GM23338 (cell line): ENCODE results near the gene SLC6A15. TPM values are rescaled to one million over a fixed set of nuclear protein-coding genes. Genes with fewer than 3 reads are reported as not detected.

Experiments
- ATAC-seq: fragments of 200-7000 bp; cut with Tn5 transposase; 3 replicates; pipeline ENCODE4 v1.9.1; 2020
- DNase-seq: peaks from one replicate; pipeline ENCODE4 v3.0.0-alpha.2; 2015; ENCODE audit warnings: low spot score
- H2AFZ ChIP-seq: fragments of 200-600 bp; sonication (generic); 2 replicates; pipeline ENCODE4 v1.8.0; 2016; ENCODE audit warnings: antibody characterized with exemption, mild to moderate bottlenecking, moderate library complexity
- H3F3A ChIP-seq: fragments of 200-600 bp; sonication (generic); replicated peaks from 2 replicates; pipeline ENCODE4 v1.8.0; 2017; ENCODE audit warnings: antibody characterized with exemption, mixed run types, low read depth
- H3K27ac ChIP-seq: fragments of 200-600 bp; sonication (generic); 2 replicates; pipeline ENCODE4 v1.6.1; 2016; ENCODE audit warnings: low read depth
- H3K27me3 ChIP-seq: fragments of 200-600 bp; sonication (generic); 2 replicates; pipeline ENCODE4 v1.8.0; 2016; ENCODE audit warnings: mild to moderate bottlenecking, mixed run types, moderate library complexity; ENCODE audit not compliant: insufficient read depth
- H3K36me3 ChIP-seq: fragments of 200-600 bp; sonication (generic); 2 replicates; pipeline ENCODE4 v1.8.0; 2016; ENCODE audit warnings: mild to moderate bottlenecking; ENCODE audit not compliant: insufficient read depth
- H3K4me1 ChIP-seq: fragments of 200-600 bp; sonication (generic); 2 replicates; pipeline ENCODE4 v1.8.0; 2016; ENCODE audit warnings: mild to moderate bottlenecking, moderate library complexity; ENCODE audit not compliant: insufficient read depth
- H3K4me2 ChIP-seq: fragments of 200-600 bp; sonication (generic); 2 replicates; pipeline ENCODE4 v1.7.1; 2017; ENCODE audit warnings: mixed run types
- H3K4me3 ChIP-seq: fragments of 200-600 bp; sonication (generic); 2 replicates; pipeline ENCODE4 v1.6.1; 2016; ENCODE audit warnings: mixed run types
- H3K79me2 ChIP-seq: fragments of 200-600 bp; sonication (generic); replicated peaks from 2 replicates; pipeline ENCODE4 v1.8.0; 2017; ENCODE audit warnings: mild to moderate bottlenecking; ENCODE audit not compliant: insufficient read depth
- H3K9me2 ChIP-seq: fragments of 200-600 bp; sonication (generic); 2 replicates; pipeline ENCODE4 v1.8.0; 2017; ENCODE audit not compliant: insufficient read depth
- H4K20me1 ChIP-seq: fragments of 200-600 bp; sonication (generic); replicated peaks from 2 replicates; pipeline ENCODE4 v1.8.0; 2017; ENCODE audit warnings: mild to moderate bottlenecking; ENCODE audit not compliant: insufficient read depth
- H3K27ac Mint-ChIP-seq: 2 replicates; pipeline ENCODE4 v1.8.0; 2020; ENCODE audit warnings: inconsistent platforms, mild to moderate bottlenecking, moderate library complexity, mixed read lengths
- H3K27me3 Mint-ChIP-seq: 3 replicates; pipeline ENCODE4 v1.8.0; 2022; ENCODE audit warnings: low read depth, mild to moderate bottlenecking, moderate library complexity, mixed read lengths, inconsistent platforms; ENCODE audit not compliant: insufficient read depth, poor library complexity
- H3K36me3 Mint-ChIP-seq: 3 replicates; pipeline ENCODE4 v1.8.0; 2021; ENCODE audit warnings: low read depth, mild to moderate bottlenecking, inconsistent platforms, moderate library complexity, mixed read lengths
- H3K4me1 Mint-ChIP-seq: 3 replicates; pipeline ENCODE4 v1.8.0; 2020; ENCODE audit warnings: mild to moderate bottlenecking, inconsistent platforms, mixed read lengths
- H3K4me3 Mint-ChIP-seq: 3 replicates; pipeline ENCODE4 v1.8.0; 2021; ENCODE audit warnings: moderate library complexity, mild to moderate bottlenecking, inconsistent platforms, mixed read lengths
- H3K9me3 Mint-ChIP-seq: 3 replicates; pipeline ENCODE4 v1.8.0; 2020; ENCODE audit warnings: moderate library complexity, mild to moderate bottlenecking, inconsistent platforms, mixed read lengths
- EZH2 ChIP-seq: fragments of 200-600 bp; sonication (generic); IDR thresholded peaks from one replicate; pipeline ENCODE4 v1.8.0; 2017; ENCODE audit warnings: antibody characterized with exemption, mild to moderate bottlenecking, low read depth; ENCODE audit not compliant: unreplicated experiment
- EZH2phosphoT487 ChIP-seq: fragments of 200-600 bp; sonication (generic); IDR thresholded peaks from one replicate; pipeline ENCODE4 v1.8.1; 2018; ENCODE audit warnings: antibody characterized with exemption; ENCODE audit not compliant: unreplicated experiment
- JUNB ChIP-seq: IDR thresholded peaks from one replicate; pipeline ENCODE4 v1.6.1; 2016; ENCODE audit warnings: antibody characterized with exemption; ENCODE audit not compliant: unreplicated experiment
- NANOG ChIP-seq: IDR thresholded peaks from 2 replicates; pipeline ENCODE4 v1.6.1; 2016; ENCODE audit warnings: antibody characterized with exemption, borderline replicate concordance
- POLR2AphosphoS5 ChIP-seq: IDR thresholded peaks from 2 replicates; pipeline ENCODE4 v1.6.1; 2016; ENCODE audit warnings: antibody characterized with exemption, low read depth
- STAT1 ChIP-seq: IDR thresholded peaks from one replicate; pipeline ENCODE4 v1.6.1; 2016; ENCODE audit warnings: antibody characterized with exemption; ENCODE audit not compliant: unreplicated experiment
- ZNF114 ChIP-seq: fragments of 250-450 bp; sonication (Bioruptor Pico); IDR thresholded peaks from 2 replicates; pipeline ENCODE4 v1.5.0; 2020; ENCODE audit warnings: mild to moderate bottlenecking, moderate library complexity
- ZNF331 ChIP-seq: fragments of 250-450 bp; sonication (Bioruptor Pico); IDR thresholded peaks from 2 replicates; pipeline ENCODE4 v1.5.0; 2020; ENCODE audit warnings: low read depth, mild to moderate bottlenecking, moderate library complexity
- polyA plus RNA-seq: library from polyadenylated mRNA; unstranded; fragments of >200 nt; fragmentation: Nextera tagmentation; extraction: Ambion mirVana; gene quantifications from 2 replicates; pipeline ENCODE4 v1.2.1, GENCODE V29; 2016
- total RNA-seq: library from RNA; depleted of rRNA; stranded (reverse); fragments of >200 nt; shearing (Covaris generic); gene quantifications from 2 replicates; pipeline ENCODE4 v1.2.3, GENCODE V29; 2014
- TF ChIP-seq, protein P1 (sequence below), 2 experiments: fragments of 200-600 bp in 1 of 2; sonication (generic) in 1 of 2; conservative IDR thresholded peaks; 2 replicates each; pipeline versions ENCODE4 v1.5.1 to v1.6.1; 2016 to 2017; ENCODE audit warnings: antibody characterized with exemption in 2 of 2, low read depth in 2 of 2, mild to moderate bottlenecking in 2 of 2, moderate library complexity in 1 of 2
- TF ChIP-seq, protein P2 (sequence below): IDR thresholded peaks from one replicate; pipeline ENCODE4 v1.6.1; 2018; ENCODE audit warnings: antibody characterized with exemption; ENCODE audit not compliant: unreplicated experiment
- TF ChIP-seq, protein P3 (sequence below): fragments of 250-450 bp; sonication (Bioruptor Pico); IDR thresholded peaks from 2 replicates; pipeline ENCODE4 v1.5.0; 2020; ENCODE audit warnings: mild to moderate bottlenecking, moderate library complexity
- TF ChIP-seq, protein P4 (sequence below): IDR thresholded peaks from 2 replicates; pipeline ENCODE4 v1.6.1; 2016; ENCODE audit warnings: antibody characterized with exemption

Gene SLC6A15
- total and polyA plus RNA-seq, 2 experiments from 2014 or later: 12.1 to 27.9 TPM

DNA sequence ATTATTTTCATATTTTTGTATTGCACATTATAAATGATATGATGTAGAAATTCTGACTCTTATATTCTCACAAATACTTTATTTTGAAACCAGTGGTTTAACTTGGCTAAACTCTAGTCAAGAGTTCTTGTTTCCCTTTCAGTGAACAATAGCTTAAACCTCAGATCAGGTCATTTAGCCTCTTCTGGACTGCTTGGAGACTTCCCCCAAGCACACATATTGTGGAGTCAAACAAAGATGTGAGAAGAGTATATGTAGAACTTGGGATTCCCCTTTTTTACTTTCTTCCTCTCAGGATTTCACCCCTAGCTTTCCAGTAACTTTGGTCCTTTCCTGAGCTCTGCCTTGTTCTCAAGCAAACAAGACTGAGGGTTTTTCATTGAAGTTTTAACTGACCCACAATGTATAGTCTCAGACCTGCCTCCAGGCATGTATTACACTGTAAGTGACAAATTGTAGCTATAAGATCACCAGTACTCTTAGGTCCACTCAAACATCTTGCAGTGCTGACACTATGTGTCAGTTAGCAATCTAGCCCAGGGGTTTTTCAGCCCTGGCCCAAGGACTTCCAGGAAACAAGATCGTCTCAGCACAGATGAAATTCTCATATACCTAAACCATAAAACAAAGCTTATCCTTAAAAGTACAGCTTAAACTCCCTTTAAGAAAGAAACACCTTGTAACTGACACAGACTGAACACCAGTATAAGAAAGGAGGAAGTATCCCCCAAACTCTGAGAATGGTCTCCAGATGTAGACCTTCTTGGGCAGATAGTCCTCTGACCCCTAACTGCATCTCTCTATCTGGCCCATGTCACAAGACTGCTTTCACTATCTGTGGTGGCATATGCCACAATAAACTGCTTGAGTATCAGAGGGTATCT, 98.6 kb downstream of the SLC6A15 start:
- no peaks in the 10 kb centered on the region for H3K9me3 Mint-ChIP-seq
- no peak overlapping the region for H3K27ac Mint-ChIP-seq

More for the DNA sequence above, 98.6 kb downstream of the SLC6A15 start:
- H3K4me1 ChIP-seq: no peaks in the 10 kb centered on the region
- TF ChIP-seq, protein P1, sequence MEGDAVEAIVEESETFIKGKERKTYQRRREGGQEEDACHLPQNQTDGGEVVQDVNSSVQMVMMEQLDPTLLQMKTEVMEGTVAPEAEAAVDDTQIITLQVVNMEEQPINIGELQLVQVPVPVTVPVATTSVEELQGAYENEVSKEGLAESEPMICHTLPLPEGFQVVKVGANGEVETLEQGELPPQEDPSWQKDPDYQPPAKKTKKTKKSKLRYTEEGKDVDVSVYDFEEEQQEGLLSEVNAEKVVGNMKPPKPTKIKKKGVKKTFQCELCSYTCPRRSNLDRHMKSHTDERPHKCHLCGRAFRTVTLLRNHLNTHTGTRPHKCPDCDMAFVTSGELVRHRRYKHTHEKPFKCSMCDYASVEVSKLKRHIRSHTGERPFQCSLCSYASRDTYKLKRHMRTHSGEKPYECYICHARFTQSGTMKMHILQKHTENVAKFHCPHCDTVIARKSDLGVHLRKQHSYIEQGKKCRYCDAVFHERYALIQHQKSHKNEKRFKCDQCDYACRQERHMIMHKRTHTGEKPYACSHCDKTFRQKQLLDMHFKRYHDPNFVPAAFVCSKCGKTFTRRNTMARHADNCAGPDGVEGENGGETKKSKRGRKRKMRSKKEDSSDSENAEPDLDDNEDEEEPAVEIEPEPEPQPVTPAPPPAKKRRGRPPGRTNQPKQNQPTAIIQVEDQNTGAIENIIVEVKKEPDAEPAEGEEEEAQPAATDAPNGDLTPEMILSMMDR (conservative IDR thresholded peaks at IDR 0.05; ENCODE audit: low read depth in 2 of 2): no peak
- TF ChIP-seq, protein P2, sequence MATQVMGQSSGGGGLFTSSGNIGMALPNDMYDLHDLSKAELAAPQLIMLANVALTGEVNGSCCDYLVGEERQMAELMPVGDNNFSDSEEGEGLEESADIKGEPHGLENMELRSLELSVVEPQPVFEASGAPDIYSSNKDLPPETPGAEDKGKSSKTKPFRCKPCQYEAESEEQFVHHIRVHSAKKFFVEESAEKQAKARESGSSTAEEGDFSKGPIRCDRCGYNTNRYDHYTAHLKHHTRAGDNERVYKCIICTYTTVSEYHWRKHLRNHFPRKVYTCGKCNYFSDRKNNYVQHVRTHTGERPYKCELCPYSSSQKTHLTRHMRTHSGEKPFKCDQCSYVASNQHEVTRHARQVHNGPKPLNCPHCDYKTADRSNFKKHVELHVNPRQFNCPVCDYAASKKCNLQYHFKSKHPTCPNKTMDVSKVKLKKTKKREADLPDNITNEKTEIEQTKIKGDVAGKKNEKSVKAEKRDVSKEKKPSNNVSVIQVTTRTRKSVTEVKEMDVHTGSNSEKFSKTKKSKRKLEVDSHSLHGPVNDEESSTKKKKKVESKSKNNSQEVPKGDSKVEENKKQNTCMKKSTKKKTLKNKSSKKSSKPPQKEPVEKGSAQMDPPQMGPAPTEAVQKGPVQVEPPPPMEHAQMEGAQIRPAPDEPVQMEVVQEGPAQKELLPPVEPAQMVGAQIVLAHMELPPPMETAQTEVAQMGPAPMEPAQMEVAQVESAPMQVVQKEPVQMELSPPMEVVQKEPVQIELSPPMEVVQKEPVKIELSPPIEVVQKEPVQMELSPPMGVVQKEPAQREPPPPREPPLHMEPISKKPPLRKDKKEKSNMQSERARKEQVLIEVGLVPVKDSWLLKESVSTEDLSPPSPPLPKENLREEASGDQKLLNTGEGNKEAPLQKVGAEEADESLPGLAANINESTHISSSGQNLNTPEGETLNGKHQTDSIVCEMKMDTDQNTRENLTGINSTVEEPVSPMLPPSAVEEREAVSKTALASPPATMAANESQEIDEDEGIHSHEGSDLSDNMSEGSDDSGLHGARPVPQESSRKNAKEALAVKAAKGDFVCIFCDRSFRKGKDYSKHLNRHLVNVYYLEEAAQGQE: no peak
- TF ChIP-seq EZH2 (no peak), STAT1 (no peak), JUNB (no peak), NANOG (no peak), POLR2AphosphoS5 (no peak), ZNF114 (CRISPR knock-in tag) (no peak), EZH2phosphoT487 (no peak), ZNF331 (CRISPR knock-in tag) (no peak)
- TF ChIP-seq, protein P3, sequence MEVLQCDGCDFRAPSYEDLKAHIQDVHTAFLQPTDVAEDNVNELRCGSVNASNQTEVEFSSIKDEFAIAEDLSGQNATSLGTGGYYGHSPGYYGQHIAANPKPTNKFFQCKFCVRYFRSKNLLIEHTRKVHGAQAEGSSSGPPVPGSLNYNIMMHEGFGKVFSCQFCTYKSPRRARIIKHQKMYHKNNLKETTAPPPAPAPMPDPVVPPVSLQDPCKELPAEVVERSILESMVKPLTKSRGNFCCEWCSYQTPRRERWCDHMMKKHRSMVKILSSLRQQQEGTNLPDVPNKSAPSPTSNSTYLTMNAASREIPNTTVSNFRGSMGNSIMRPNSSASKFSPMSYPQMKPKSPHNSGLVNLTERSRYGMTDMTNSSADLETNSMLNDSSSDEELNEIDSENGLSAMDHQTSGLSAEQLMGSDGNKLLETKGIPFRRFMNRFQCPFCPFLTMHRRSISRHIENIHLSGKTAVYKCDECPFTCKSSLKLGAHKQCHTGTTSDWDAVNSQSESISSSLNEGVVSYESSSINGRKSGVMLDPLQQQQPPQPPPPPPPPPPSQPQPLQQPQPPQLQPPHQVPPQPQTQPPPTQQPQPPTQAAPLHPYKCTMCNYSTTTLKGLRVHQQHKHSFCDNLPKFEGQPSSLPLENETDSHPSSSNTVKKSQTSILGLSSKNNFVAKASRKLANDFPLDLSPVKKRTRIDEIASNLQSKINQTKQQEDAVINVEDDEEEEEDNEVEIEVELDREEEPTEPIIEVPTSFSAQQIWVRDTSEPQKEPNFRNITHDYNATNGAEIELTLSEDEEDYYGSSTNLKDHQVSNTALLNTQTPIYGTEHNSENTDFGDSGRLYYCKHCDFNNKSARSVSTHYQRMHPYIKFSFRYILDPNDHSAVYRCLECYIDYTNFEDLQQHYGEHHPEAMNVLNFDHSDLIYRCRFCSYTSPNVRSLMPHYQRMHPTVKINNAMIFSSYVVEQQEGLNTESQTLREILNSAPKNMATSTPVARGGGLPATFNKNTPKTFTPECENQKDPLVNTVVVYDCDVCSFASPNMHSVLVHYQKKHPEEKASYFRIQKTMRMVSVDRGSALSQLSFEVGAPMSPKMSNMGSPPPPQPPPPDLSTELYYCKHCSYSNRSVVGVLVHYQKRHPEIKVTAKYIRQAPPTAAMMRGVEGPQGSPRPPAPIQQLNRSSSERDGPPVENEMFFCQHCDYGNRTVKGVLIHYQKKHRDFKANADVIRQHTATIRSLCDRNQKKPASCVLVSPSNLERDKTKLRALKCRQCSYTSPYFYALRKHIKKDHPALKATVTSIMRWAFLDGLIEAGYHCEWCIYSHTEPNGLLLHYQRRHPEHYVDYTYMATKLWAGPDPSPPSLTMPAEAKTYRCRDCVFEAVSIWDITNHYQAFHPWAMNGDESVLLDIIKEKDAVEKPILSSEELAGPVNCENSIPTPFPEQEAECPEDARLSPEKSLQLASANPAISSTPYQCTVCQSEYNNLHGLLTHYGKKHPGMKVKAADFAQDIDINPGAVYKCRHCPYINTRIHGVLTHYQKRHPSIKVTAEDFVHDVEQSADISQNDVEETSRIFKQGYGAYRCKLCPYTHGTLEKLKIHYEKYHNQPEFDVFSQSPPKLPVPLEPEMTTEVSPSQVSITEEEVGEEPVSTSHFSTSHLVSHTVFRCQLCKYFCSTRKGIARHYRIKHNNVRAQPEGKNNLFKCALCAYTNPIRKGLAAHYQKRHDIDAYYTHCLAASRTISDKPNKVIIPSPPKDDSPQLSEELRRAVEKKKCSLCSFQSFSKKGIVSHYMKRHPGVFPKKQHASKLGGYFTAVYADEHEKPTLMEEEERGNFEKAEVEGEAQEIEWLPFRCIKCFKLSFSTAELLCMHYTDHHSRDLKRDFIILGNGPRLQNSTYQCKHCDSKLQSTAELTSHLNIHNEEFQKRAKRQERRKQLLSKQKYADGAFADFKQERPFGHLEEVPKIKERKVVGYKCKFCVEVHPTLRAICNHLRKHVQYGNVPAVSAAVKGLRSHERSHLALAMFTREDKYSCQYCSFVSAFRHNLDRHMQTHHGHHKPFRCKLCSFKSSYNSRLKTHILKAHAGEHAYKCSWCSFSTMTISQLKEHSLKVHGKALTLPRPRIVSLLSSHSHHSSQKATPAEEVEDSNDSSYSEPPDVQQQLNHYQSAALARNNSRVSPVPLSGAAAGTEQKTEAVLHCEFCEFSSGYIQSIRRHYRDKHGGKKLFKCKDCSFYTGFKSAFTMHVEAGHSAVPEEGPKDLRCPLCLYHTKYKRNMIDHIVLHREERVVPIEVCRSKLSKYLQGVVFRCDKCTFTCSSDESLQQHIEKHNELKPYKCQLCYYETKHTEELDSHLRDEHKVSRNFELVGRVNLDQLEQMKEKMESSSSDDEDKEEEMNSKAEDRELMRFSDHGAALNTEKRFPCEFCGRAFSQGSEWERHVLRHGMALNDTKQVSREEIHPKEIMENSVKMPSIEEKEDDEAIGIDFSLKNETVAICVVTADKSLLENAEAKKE: no peak
- TF ChIP-seq, protein P4, sequence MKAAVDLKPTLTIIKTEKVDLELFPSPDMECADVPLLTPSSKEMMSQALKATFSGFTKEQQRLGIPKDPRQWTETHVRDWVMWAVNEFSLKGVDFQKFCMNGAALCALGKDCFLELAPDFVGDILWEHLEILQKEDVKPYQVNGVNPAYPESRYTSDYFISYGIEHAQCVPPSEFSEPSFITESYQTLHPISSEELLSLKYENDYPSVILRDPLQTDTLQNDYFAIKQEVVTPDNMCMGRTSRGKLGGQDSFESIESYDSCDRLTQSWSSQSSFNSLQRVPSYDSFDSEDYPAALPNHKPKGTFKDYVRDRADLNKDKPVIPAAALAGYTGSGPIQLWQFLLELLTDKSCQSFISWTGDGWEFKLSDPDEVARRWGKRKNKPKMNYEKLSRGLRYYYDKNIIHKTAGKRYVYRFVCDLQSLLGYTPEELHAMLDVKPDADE: no peak
- no peaks in the 10 kb centered on the region for H3K9me2 ChIP-seq
- H3K79me2 ChIP-seq: no peaks in the 10 kb centered on the region
- Mint-ChIP-seq H3K27me3 (peaks cover 2% of the 10 kb centered on the region), H3K36me3 (no peaks in the 10 kb centered on the region), H3K4me3 (no peak overlapping the region), H3K4me1 (no peaks in the 10 kb centered on the region)
- H3K36me3 ChIP-seq: no peaks in the 10 kb centered on the region
- no peak overlapping the region for H3K27ac ChIP-seq
- no peak overlapping the region for H2AFZ ChIP-seq
- H3K27me3 ChIP-seq: peaks cover 21% of the 10 kb centered on the region
- no peak overlapping the region for H3K4me2 ChIP-seq
- DNase-seq (no peak), ATAC-seq (no peak)
- H4K20me1 ChIP-seq: no peaks in the 10 kb centered on the region
- no peaks in the 10 kb centered on the region for H3F3A ChIP-seq
- no peak overlapping the region for H3K4me3 ChIP-seq
